Mesothelial cell of epicardium (in vitro differentiated cells): ENCODE results near the gene AFF2. TPM values are rescaled to one million over a fixed set of nuclear protein-coding genes. Genes with fewer than 3 reads are reported as not detected.
A peak's percentile ranks its signal among the peaks of the same experiment; 100 is the strongest.

Experiments
- DNase-seq, 2 experiments: peaks; one replicate each; pipeline ENCODE4 v3.0.0; 2021; ENCODE audit warnings: low spot score in 2 of 2; ENCODE audit not compliant: unreplicated experiment in 2 of 2
- H3K27ac Mint-ChIP-seq: 2 replicates; pipeline ENCODE4 v1.8.0; 2021; ENCODE audit warnings: mixed read lengths
- H3K27me3 Mint-ChIP-seq: 2 replicates; pipeline ENCODE4 v1.8.0; 2021; ENCODE audit warnings: low read depth, mixed read lengths
- H3K36me3 Mint-ChIP-seq: 2 replicates; pipeline ENCODE4 v1.8.0; 2021; ENCODE audit warnings: mixed read lengths
- H3K4me1 Mint-ChIP-seq: 2 replicates; pipeline ENCODE4 v1.8.0; 2021; ENCODE audit warnings: mixed read lengths
- H3K4me3 Mint-ChIP-seq: 2 replicates; pipeline ENCODE4 v1.8.0; 2021; ENCODE audit warnings: mild to moderate bottlenecking, moderate library complexity, mixed read lengths
- H3K9me3 Mint-ChIP-seq: 2 replicates; pipeline ENCODE4 v1.8.0; 2021; ENCODE audit warnings: mixed read lengths
- CTCF ChIP-seq: fragments of 200-600 bp; sonication (generic); IDR thresholded peaks from one replicate; pipeline ENCODE4 v1.5.0; 2021; ENCODE audit warnings: antibody characterized with exemption; ENCODE audit not compliant: unreplicated experiment
- total RNA-seq: library from RNA; stranded (reverse); gene quantifications from 3 replicates; pipeline ENCODE4 v1.2.1, GENCODE V29; 2021

Gene AFF2
- total RNA-seq, 1 donor from 2014 or later = 5.8 TPM

- Mint-ChIP-seq H3K36me3 (no peaks in the 10 kb centered on the region), H3K4me3 (no peak overlapping the region), H3K9me3 (peaks cover 31% of the 10 kb centered on the region), H3K4me1 (peaks cover 12% of the 10 kb centered on the region), H3K27ac (no peak overlapping the region), H3K27me3 (no peaks in the 10 kb centered on the region)
- no peak for TF ChIP-seq CTCF
- DNase-seq = no peak
These were observed 315.0 kb downstream of the AFF2 start for GRCh38 chrX:148815218-148815961.

GRCh38 chrX:148823986-148824385 is 323.6 kb downstream of the AFF2 start:
- H3K4me1 Mint-ChIP-seq = no peaks in the 10 kb centered on the region
- DNase-seq = no peak
- peaks cover 35% of the 10 kb centered on the region for H3K9me3 Mint-ChIP-seq
- no peak overlapping the region for H3K27ac Mint-ChIP-seq
- no peaks in the 10 kb centered on the region for H3K27me3 Mint-ChIP-seq
- H3K36me3 Mint-ChIP-seq = no peaks in the 10 kb centered on the region
- H3K4me3 Mint-ChIP-seq = no peak overlapping the region
- no peak for TF ChIP-seq CTCF

GRCh38 chrX:148825696-148826095 is 325.3 kb downstream of the AFF2 start:
- Mint-ChIP-seq H3K27ac (no peak overlapping the region), H3K27me3 (no peaks in the 10 kb centered on the region), H3K9me3 (peaks cover 44% of the 10 kb centered on the region), H3K36me3 (no peaks in the 10 kb centered on the region), H3K4me1 (no peaks in the 10 kb centered on the region), H3K4me3 (no peak overlapping the region)
- no peak for DNase-seq
- no peak for TF ChIP-seq CTCF

GRCh38 chrX:148836741-148837140 is 336.3 kb downstream of the AFF2 start:
- no peak overlapping the region for H3K27ac Mint-ChIP-seq
- TF ChIP-seq CTCF = no peak
- H3K27me3 Mint-ChIP-seq = no peaks in the 10 kb centered on the region
- no peak overlapping the region for H3K4me3 Mint-ChIP-seq
- H3K36me3 Mint-ChIP-seq = no peaks in the 10 kb centered on the region
- H3K9me3 Mint-ChIP-seq = peaks cover 27% of the 10 kb centered on the region
- no peak for DNase-seq
- H3K4me1 Mint-ChIP-seq = no peaks in the 10 kb centered on the region

- no peak overlapping the region for H3K4me3 Mint-ChIP-seq
- H3K9me3 Mint-ChIP-seq = peaks cover 10% of the 10 kb centered on the region
- no peak for TF ChIP-seq CTCF
- no peaks in the 10 kb centered on the region for H3K27me3 Mint-ChIP-seq
- H3K27ac Mint-ChIP-seq = no peak overlapping the region
- peaks cover 16% of the 10 kb centered on the region for H3K4me1 Mint-ChIP-seq
- H3K36me3 Mint-ChIP-seq = no peaks in the 10 kb centered on the region
- no peak for DNase-seq
These were observed 350.2 kb downstream of the AFF2 start for GRCh38 chrX:148850631-148851030.

GRCh38 chrX:148854306-148854705 is 353.9 kb downstream of the AFF2 start:
- Mint-ChIP-seq H3K4me1 (peaks cover 18% of the 10 kb centered on the region), H3K4me3 (peak overlapping the region; percentile 33), H3K36me3 (no peaks in the 10 kb centered on the region), H3K27me3 (no peaks in the 10 kb centered on the region), H3K9me3 (peaks cover 5% of the 10 kb centered on the region), H3K27ac (peak overlapping the region; percentile 90)
- no peak for TF ChIP-seq CTCF
- no peak for DNase-seq
